H7 (cell line): Measurements from ENCODE around the gene RASA2. TPM values are rescaled to one million over a fixed set of nuclear protein-coding genes. Genes with fewer than 3 reads are reported as not detected.
"Not testable (repeated sequence)": the region's sequence is repeated elsewhere in the genome, so short reads cannot be mapped to it uniquely, and the experiment has no call there.

Source experiments
- DNase-seq: peaks from one replicate; pipeline ENCODE4 v3.0.0; 2012
- H3K27me3 ChIP-seq: 2 replicates; pipeline ENCODE4 v1.6.0; 2011; ENCODE audit warnings: mild to moderate bottlenecking, low read length; ENCODE audit not compliant: control insufficient read depth, insufficient read depth
- H3K36me3 ChIP-seq: replicated peaks from 2 replicates; pipeline ENCODE4 v1.5.1; 2011; ENCODE audit warnings: low read length; ENCODE audit not compliant: control insufficient read depth, insufficient read depth
- H3K4me3 ChIP-seq: 2 replicates; pipeline ENCODE4 v1.5.1; 2011; ENCODE audit warnings: low read depth, mild to moderate bottlenecking, control low read depth, low read length, moderate library complexity; ENCODE audit not compliant: insufficient read depth
- total RNA-seq: library from RNA; depleted of rRNA; stranded (reverse); fragments of >200 nt; shearing (Covaris generic); gene quantifications from 2 replicates; pipeline ENCODE4 v1.2.3, GENCODE V29; 2014

The RASA2 gene
- total RNA-seq, 1 experiment from 2014 or later = 11.6 TPM

GRCh38 chr3:141497589-141497988 lies 10.8 kb downstream of the RASA2 start:
- DNase-seq, H3K4me3 ChIP-seq, H3K36me3 ChIP-seq, H3K27me3 ChIP-seq: not testable (repeated sequence)

GRCh38 chr3:141498598-141499223 lies 11.9 kb downstream of the RASA2 start:
- Histone ChIP-seq H3K4me3 (no peak overlapping the region), H3K27me3 (no peaks in the 10 kb centered on the region), H3K36me3 (no peaks in the 10 kb centered on the region)
- DNase-seq = no peak

- no peaks in the 10 kb centered on the region for H3K36me3 ChIP-seq
- H3K27me3 ChIP-seq = no peaks in the 10 kb centered on the region
- DNase-seq = no peak
- no peak overlapping the region for H3K4me3 ChIP-seq
Measured at GRCh38 chr3:141499284-141499683, 12.5 kb downstream of the RASA2 start.

- Histone ChIP-seq H3K36me3 (no peaks in the 10 kb centered on the region), H3K27me3 (no peaks in the 10 kb centered on the region), H3K4me3 (no peak overlapping the region)
- no peak for DNase-seq
Measured at GRCh38 chr3:141499965-141500364, 13.1 kb downstream of the RASA2 start.

GRCh38 chr3:141500397-141500796 lies 13.6 kb downstream of the RASA2 start:
- no peaks in the 10 kb centered on the region for H3K36me3 ChIP-seq
- H3K27me3 ChIP-seq = no peaks in the 10 kb centered on the region
- no peak overlapping the region for H3K4me3 ChIP-seq
- no peak for DNase-seq

- Histone ChIP-seq H3K4me3 (no peak overlapping the region), H3K27me3 (no peaks in the 10 kb centered on the region), H3K36me3 (no peaks in the 10 kb centered on the region)
- DNase-seq = no peak
Measured at GRCh38 chr3:141505166-141505565, 18.3 kb downstream of the RASA2 start.

GRCh38 chr3:141506071-141506470 lies 19.2 kb downstream of the RASA2 start:
- no peaks in the 10 kb centered on the region for H3K36me3 ChIP-seq
- no peak overlapping the region for H3K4me3 ChIP-seq
- no peaks in the 10 kb centered on the region for H3K27me3 ChIP-seq
- no peak for DNase-seq

- Histone ChIP-seq H3K27me3 (no peaks in the 10 kb centered on the region), H3K36me3 (no peaks in the 10 kb centered on the region), H3K4me3 (no peak overlapping the region)
- no peak for DNase-seq
Measured at GRCh38 chr3:141507392-141508066, 20.7 kb downstream of the RASA2 start.

GRCh38 chr3:141508067-141508436 lies 21.2 kb downstream of the RASA2 start:
- DNase-seq = no peak
- Histone ChIP-seq H3K36me3 (no peaks in the 10 kb centered on the region), H3K4me3 (no peak overlapping the region), H3K27me3 (no peaks in the 10 kb centered on the region)

- DNase-seq = no peak
- H3K27me3 ChIP-seq = no peaks in the 10 kb centered on the region
- H3K4me3 ChIP-seq = no peak overlapping the region
- H3K36me3 ChIP-seq = no peaks in the 10 kb centered on the region; the same call in 1 of the 2 replicates
Measured at GRCh38 chr3:141511361-141511760, 24.5 kb downstream of the RASA2 start.

- Histone ChIP-seq H3K27me3 (no peaks in the 10 kb centered on the region), H3K4me3 (no peak overlapping the region), H3K36me3 (peaks cover 5% of the 10 kb centered on the region)
- no peak for DNase-seq
Measured at GRCh38 chr3:141514382-141514781, 27.6 kb downstream of the RASA2 start.

- no peaks in the 10 kb centered on the region for H3K27me3 ChIP-seq
- no peak overlapping the region for H3K4me3 ChIP-seq
- H3K36me3 ChIP-seq = peaks cover 6% of the 10 kb centered on the region
- DNase-seq = no peak
Measured at GRCh38 chr3:141519587-141519986, 32.8 kb downstream of the RASA2 start.

- no peaks in the 10 kb centered on the region for H3K27me3 ChIP-seq
- no peak for DNase-seq
- peaks cover 6% of the 10 kb centered on the region for H3K36me3 ChIP-seq
- H3K4me3 ChIP-seq = no peak overlapping the region
Measured at GRCh38 chr3:141521781-141522180, 35.0 kb downstream of the RASA2 start.

GRCh38 chr3:141523615-141524375 lies 37.0 kb downstream of the RASA2 start:
- no peaks in the 10 kb centered on the region for H3K27me3 ChIP-seq
- H3K36me3 ChIP-seq = peaks cover 1% of the 10 kb centered on the region; the same call in 1 of the 2 replicates
- no peak for DNase-seq

GRCh38 chr3:141524988-141525387 lies 38.2 kb downstream of the RASA2 start:
- DNase-seq = no peak
- H3K4me3 ChIP-seq = no peak overlapping the region
- H3K36me3 ChIP-seq = peaks cover 1% of the 10 kb centered on the region; the same call in 1 of the 2 replicates
- H3K27me3 ChIP-seq = no peaks in the 10 kb centered on the region

More at GRCh38 chr3:141523615-141524375, 37.0 kb downstream of the RASA2 start:
- no peak overlapping the region for H3K4me3 ChIP-seq
